Esophagus squamous epithelium (tissue), 5 donors: Measurements from ENCODE around the gene CFB. TPM values are rescaled to one million over a fixed set of nuclear protein-coding genes. Genes with fewer than 3 reads are reported as not detected.
"Not testable (repeated sequence)": the region's sequence is repeated elsewhere in the genome, so short reads cannot be mapped to it uniquely, and the experiment has no call there.

Experiments
- DNase-seq: peaks from one replicate; lab custom pipeline; 2025; lab: John Stamatoyannopoulos, UW
- H3K27ac ChIP-seq, 4 donors: fragments of 200-600 bp; sonication (generic); one replicate each; pipeline ENCODE4 v1.5.1; 2016 to 2019; ENCODE audit warnings: mild to moderate bottlenecking in 1 of 4
- H3K27me3 ChIP-seq, 4 donors: fragments of 200-600 bp; sonication (generic); 1 replicate in 3 of 4; 2 replicates in 1 of 4; pipeline versions ENCODE4 v1.5.1 to v1.6.0; 2017 to 2021; ENCODE audit warnings: antibody characterized with exemption in 1 of 4
- H3K36me3 ChIP-seq, 3 donors: fragments of 200-600 bp; sonication (generic); one replicate each; pipeline ENCODE4 v1.5.1; 2016 to 2019
- H3K4me1 ChIP-seq, 3 donors: fragments of 200-600 bp; sonication (generic); one replicate each; pipeline ENCODE4 v1.5.1; 2017 to 2019
- H3K4me3 ChIP-seq, 4 donors: fragments of 200-600 bp; sonication (generic); 1 replicate in 3 of 4; 2 replicates in 1 of 4; pipeline ENCODE4 v1.5.1; 2016 to 2019; ENCODE audit warnings: mild to moderate bottlenecking in 2 of 4, moderate library complexity in 1 of 4
- H3K9me3 ChIP-seq, 3 donors: fragments of 200-600 bp; sonication (generic); one replicate each; pipeline ENCODE4 v1.5.1; 2016 to 2019
- POLR2A ChIP-seq, 4 donors: fragments of 450-650 bp; IDR thresholded peaks; one replicate each; pipeline ENCODE4 v1.6.1; 2017; ENCODE audit warnings: antibody characterized with exemption in 4 of 4, mild to moderate bottlenecking in 4 of 4, moderate library complexity in 3 of 4
- WGBS, 2 donors: methylation state at CpG; one replicate each; pipeline ENCODE4 v1.1.5; 2018; 5-methylcytosine and 5-hydroxymethylcytosine counted together
- intact Hi-C: fragments of 100-400 bp; cut with DNase I; formaldehyde crosslinking; loops from one replicate; pipeline ENCODE4 v1.15.0; 2022
- total RNA-seq, 4 donors: library from RNA; depleted of rRNA; stranded (reverse); fragments of >200 nt; gene quantifications; one replicate each; pipeline ENCODE4 v1.1.0, GENCODE V29; 2016
- TF ChIP-seq, protein P1 (sequence below), 6 experiments: fragments of 450-650 bp in 4 of 6; fragments of 200-600 bp in 2 of 6; sonication (generic) in 2 of 6; IDR thresholded peaks; one replicate each; pipeline ENCODE4 v1.5.1; 2016 to 2019; ENCODE audit warnings: antibody characterized with exemption in 6 of 6, mild to moderate bottlenecking in 4 of 6, moderate library complexity in 4 of 6
- donor health status: DM: yes; HTN: yes; CAD: no.

CFB gene
- total RNA-seq, 4 donors from 2014 or later: 10.4 to 81.1 (median 22.4) TPM

- WGBS, 2 donors: 74 to 75% methylated on average over 10 to 11 of the region's 11 CpGs
- no peaks in the 10 kb centered on the region for H3K36me3 ChIP-seq
- no peaks in the 10 kb centered on the region for H3K9me3 ChIP-seq
- H3K27me3 ChIP-seq: peaks cover 0 to 14% (median 0%) of the 10 kb centered on the region in 4 donors
- no peaks in the 10 kb centered on the region for H3K4me1 ChIP-seq
- H3K4me3 ChIP-seq: peak within 1 kb of the TSS in 3 of 4 donors; percentile 3 to 49 (median 27)
- TF ChIP-seq, protein P1, sequence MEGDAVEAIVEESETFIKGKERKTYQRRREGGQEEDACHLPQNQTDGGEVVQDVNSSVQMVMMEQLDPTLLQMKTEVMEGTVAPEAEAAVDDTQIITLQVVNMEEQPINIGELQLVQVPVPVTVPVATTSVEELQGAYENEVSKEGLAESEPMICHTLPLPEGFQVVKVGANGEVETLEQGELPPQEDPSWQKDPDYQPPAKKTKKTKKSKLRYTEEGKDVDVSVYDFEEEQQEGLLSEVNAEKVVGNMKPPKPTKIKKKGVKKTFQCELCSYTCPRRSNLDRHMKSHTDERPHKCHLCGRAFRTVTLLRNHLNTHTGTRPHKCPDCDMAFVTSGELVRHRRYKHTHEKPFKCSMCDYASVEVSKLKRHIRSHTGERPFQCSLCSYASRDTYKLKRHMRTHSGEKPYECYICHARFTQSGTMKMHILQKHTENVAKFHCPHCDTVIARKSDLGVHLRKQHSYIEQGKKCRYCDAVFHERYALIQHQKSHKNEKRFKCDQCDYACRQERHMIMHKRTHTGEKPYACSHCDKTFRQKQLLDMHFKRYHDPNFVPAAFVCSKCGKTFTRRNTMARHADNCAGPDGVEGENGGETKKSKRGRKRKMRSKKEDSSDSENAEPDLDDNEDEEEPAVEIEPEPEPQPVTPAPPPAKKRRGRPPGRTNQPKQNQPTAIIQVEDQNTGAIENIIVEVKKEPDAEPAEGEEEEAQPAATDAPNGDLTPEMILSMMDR (IDR thresholded peaks at IDR 0.05): no peak
- no peak for TF ChIP-seq POLR2A (IDR thresholded peaks at IDR 0.05)
- peak within 1 kb of the TSS in 1 of 4 donors; percentile 1 for H3K27ac ChIP-seq
- DNase-seq: no peak
- intact Hi-C loops: no loop called here
Observed at GRCh38 chr6:31927242-31927862, 18.5 kb upstream of the CFB start, which contains the start of gene C2. Gene C2 (plus strand): TSS chr6:31927717. CDS start chr6:31927753, 36 bp downstream.

DNA sequence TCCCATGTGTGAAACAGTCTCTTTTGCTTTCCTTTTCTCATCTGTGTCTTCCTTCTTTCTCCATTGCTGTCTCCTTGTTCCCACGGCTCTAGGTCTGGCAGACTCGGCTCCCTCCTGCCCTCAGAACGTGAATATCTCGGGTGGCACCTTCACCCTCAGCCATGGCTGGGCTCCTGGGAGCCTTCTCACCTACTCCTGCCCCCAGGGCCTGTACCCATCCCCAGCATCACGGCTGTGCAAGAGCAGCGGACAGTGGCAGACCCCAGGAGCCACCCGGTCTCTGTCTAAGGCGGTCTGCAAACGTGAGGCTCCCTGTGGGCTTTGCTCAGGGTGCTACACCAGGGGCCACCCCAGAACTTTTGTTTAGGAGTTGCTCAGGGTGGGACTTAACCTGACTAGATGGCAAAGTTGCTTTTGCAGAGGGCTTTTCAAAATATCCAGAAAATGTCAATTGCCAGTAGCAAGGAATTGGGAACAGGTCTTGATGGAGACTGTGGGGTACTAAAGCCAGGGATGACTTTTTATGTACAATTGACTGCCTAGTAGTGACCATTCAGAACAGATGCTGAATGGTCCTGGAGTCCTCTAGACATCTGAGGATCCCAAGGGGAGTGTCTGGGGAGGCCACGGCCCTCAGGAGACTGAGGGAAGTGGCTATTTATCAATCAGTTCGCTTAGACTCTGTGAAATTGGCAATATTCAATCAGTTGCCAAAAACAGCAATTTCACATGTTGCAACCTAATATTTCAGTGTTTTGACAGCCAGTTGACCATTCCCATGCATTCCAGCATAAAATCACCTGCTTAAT lies 17.8 kb upstream of the CFB start:
- TF ChIP-seq, protein P1 (IDR thresholded peaks at IDR 0.05): no peak
- no peak for TF ChIP-seq POLR2A (IDR thresholded peaks at IDR 0.05)
- no peaks in the 10 kb centered on the region for H3K4me1 ChIP-seq
- peaks cover 0 to 14% (median 0%) of the 10 kb centered on the region in 4 donors for H3K27me3 ChIP-seq
- no peaks in the 10 kb centered on the region for H3K36me3 ChIP-seq
- intact Hi-C loops: no loop called here
- no peak for DNase-seq
- H3K27ac ChIP-seq: peak overlapping the region in 1 of 4 donors; percentile 1
- no peaks in the 10 kb centered on the region for H3K9me3 ChIP-seq
- H3K4me3 ChIP-seq: peak overlapping the region in 3 of 4 donors; percentile 3 to 49 (median 27)
- 68 to 85% methylated on average over 7 to 10 of the region's 11 CpGs for WGBS, 2 donors

GRCh38 chr6:31928672-31928939 lies 17.3 kb upstream of the CFB start:
- 65 to 83% methylated on average over 4 to 8 of the region's 9 CpGs for WGBS, 2 donors
- DNase-seq: no peak

GRCh38 chr6:31930962-31931361 lies 14.9 kb upstream of the CFB start:
- H3K4me3 ChIP-seq: no peak overlapping the region
- H3K4me1 ChIP-seq: no peaks in the 10 kb centered on the region
- intact Hi-C loops: no loop called here
- no peaks in the 10 kb centered on the region for H3K9me3 ChIP-seq
- H3K27me3 ChIP-seq: peaks cover 0 to 22% (median 0%) of the 10 kb centered on the region in 4 donors
- WGBS, 2 donors: 76 to 96% methylated on average over 1 of the region's 1 CpG
- TF ChIP-seq POLR2A (IDR thresholded peaks at IDR 0.05): no peak
- TF ChIP-seq, protein P1 (IDR thresholded peaks at IDR 0.05): no peak
- H3K36me3 ChIP-seq: no peaks in the 10 kb centered on the region
- H3K27ac ChIP-seq: no peak overlapping the region
- no peak for DNase-seq

More at GRCh38 chr6:31928672-31928939, 17.3 kb upstream of the CFB start:
- TF ChIP-seq POLR2A (IDR thresholded peaks at IDR 0.05): no peak
- TF ChIP-seq, protein P1 (IDR thresholded peaks at IDR 0.05): no peak
- no peaks in the 10 kb centered on the region for H3K4me1 ChIP-seq
- intact Hi-C loops: no loop called here
- H3K9me3 ChIP-seq: no peaks in the 10 kb centered on the region
- H3K36me3 ChIP-seq: no peaks in the 10 kb centered on the region
- H3K27ac ChIP-seq: no peak overlapping the region
- H3K27me3 ChIP-seq: peaks cover 0 to 20% (median 0%) of the 10 kb centered on the region in 4 donors
- peak overlapping the region in 1 of 4 donors; percentile 49 for H3K4me3 ChIP-seq

- peaks cover 0 to 22% (median 0%) of the 10 kb centered on the region in 4 donors for H3K27me3 ChIP-seq
- intact Hi-C loops, H3K9me3 ChIP-seq, DNase-seq, H3K27ac ChIP-seq, H3K4me1 ChIP-seq, H3K4me3 ChIP-seq, H3K36me3 ChIP-seq: not testable (repeated sequence)
- no CpG with 5 or more reads among the region's 32 CpGs for WGBS, 2 donors
Observed at GRCh38 chr6:31932137-31932536, 13.8 kb upstream of the CFB start.
